ENCODE data around the gene SNAP29. TPM values are rescaled to one million over a fixed set of nuclear protein-coding genes. Genes with fewer than 3 reads are reported as not detected.

The SNAP29 gene
- total RNA-seq, 2 donors from 2014 or later, result 7.6 to 9.6 TPM

DNA sequence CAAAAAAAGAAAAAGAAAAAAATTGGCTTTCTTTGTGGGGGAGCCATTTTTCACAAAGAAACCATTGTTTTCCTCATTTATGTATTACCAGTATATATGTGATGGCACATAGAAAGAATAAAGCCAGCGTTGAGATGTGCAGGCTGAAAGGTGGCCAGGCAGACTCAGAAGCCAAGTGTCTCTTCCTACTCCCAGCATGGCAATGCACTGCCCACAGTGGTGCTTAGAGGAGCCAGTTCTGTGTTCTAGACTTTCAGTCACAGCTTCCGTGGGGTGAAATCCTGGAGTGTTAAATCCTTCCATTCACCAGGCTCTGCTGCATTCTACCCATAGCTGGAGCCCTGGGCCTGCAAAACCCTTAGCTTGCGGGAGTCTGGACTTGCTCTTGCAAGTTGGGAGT is 18.9 kb downstream of the SNAP29 start:
- ATAC-seq, result no peak
- H3K27ac ChIP-seq, result no peak overlapping the region
- H3K27me3 ChIP-seq, result no peaks in the 10 kb centered on the region
- H3K9me3 ChIP-seq, result no peaks in the 10 kb centered on the region
- TF ChIP-seq POLR2A (IDR thresholded peaks at IDR 0.05), result no peak
- TF ChIP-seq, protein P1, sequence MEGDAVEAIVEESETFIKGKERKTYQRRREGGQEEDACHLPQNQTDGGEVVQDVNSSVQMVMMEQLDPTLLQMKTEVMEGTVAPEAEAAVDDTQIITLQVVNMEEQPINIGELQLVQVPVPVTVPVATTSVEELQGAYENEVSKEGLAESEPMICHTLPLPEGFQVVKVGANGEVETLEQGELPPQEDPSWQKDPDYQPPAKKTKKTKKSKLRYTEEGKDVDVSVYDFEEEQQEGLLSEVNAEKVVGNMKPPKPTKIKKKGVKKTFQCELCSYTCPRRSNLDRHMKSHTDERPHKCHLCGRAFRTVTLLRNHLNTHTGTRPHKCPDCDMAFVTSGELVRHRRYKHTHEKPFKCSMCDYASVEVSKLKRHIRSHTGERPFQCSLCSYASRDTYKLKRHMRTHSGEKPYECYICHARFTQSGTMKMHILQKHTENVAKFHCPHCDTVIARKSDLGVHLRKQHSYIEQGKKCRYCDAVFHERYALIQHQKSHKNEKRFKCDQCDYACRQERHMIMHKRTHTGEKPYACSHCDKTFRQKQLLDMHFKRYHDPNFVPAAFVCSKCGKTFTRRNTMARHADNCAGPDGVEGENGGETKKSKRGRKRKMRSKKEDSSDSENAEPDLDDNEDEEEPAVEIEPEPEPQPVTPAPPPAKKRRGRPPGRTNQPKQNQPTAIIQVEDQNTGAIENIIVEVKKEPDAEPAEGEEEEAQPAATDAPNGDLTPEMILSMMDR (IDR thresholded peaks at IDR 0.05), result no peak
- WGBS, 2 donors, result 78 to 100% methylated on average over 2 to 3 of the region's 3 CpGs
- intact Hi-C loops (cut with DNase I), result no loop called here
- DNase-seq, result no peak
- H3K36me3 ChIP-seq (replicated peaks in 1 of 2; ENCODE audit: insufficient read depth in 1 of 2, low read depth in 2 of 2), result peaks cover 0 to 8% of the 10 kb centered on the region in 2 donors
- H3K4me3 ChIP-seq, result no peak overlapping the region
- no peaks in the 10 kb centered on the region for H3K4me1 ChIP-seq

DNA sequence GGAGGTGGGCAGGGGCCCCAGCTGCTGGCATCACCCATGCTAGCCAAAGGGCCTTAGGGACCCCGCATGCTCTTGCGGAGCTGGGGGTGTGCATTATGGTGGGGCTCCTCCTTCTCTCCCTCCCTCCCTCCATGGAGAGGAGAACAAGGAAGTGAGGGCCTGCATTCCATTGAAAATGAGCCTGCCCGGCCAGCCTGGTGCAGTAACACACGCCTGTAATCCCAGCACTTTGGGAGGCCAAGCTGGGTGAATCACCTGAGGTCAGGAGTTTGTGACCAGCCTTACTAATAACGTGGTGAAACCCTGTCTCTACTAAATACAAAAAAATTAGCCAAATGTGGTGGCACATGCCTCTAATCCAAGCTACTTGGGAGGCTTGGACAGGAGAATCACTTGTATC is 22.4 kb downstream of the SNAP29 start:
- Histone ChIP-seq H3K27me3 (no peaks in the 10 kb centered on the region), H3K36me3 (replicated peaks in 1 of 2; ENCODE audit: insufficient read depth in 1 of 2, low read depth in 2 of 2) (peaks cover 0 to 9% of the 10 kb centered on the region in 2 donors), H3K9me3 (no peaks in the 10 kb centered on the region), H3K27ac (peak overlapping the region in 2 of 4 donors; percentile 54 to 61), H3K4me3 (no peak overlapping the region), H3K4me1 (peaks cover 8% of the 10 kb centered on the region)
- DNase-seq (peak in 2 of 4 donors; percentile 18 to 24), ATAC-seq (peak; percentile 36)
- WGBS, 2 donors, result 38 to 79% methylated on average over 3 to 5 of the region's 5 CpGs
- intact Hi-C loops (cut with DNase I), result no loop called here
- TF ChIP-seq POLR2A (IDR thresholded peaks at IDR 0.05), result no peak
- TF ChIP-seq, protein P1 (IDR thresholded peaks at IDR 0.05), result no peak

DNA sequence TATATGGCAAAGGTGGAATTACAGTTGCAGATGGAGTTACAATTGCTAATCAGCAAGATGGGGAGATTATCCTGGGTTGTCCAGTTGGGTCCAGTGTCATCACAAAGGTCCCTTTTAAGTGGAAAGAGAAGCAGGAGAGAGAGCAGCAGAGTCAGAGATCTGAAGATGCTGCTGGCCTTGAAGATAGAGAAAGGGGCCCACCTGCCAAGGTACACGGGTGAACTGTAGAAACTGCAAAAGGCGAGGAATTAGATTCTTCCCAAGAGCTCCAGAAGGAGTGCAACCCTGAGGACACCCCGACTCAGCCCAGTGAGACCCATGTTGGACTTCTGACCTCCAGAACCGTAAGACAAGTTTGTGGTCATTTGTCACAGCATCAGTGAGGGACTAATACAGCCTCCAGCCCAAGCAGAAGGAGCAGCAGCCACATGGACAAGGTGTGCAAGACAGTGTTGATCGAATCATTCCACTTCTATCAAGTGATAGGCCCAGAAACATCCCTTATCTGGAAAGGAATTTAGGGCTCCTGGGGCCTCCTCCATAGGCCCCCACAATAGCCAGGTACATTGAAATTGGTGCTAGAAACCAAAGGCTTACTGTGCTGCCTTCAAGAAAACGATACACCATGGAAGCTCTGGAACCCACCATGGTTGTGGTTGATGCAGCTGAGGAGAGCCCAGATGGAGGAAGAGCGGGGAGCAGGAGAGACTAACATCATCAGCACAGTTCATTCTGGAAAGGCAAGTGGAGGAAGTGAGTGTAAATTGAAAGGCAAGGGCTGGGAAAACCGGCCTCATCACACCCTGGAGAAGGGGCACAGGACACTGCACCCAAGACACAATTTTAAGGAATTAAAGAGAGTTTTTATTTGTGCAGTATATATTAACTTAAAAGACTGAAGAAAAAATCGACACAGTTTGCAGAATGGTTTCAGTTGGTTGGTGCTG is 23.3 kb downstream of the SNAP29 start:
- Histone ChIP-seq H3K4me1 (peaks cover 8% of the 10 kb centered on the region), H3K4me3 (no peak overlapping the region), H3K36me3 (replicated peaks in 1 of 2; ENCODE audit: insufficient read depth in 1 of 2, low read depth in 2 of 2) (peaks cover 0 to 9% of the 10 kb centered on the region in 2 donors), H3K27me3 (no peaks in the 10 kb centered on the region), H3K9me3 (no peaks in the 10 kb centered on the region), H3K27ac (peak overlapping the region in 2 of 4 donors; percentile 54 to 61)
- no peak for ATAC-seq
- TF ChIP-seq, protein P1 (IDR thresholded peaks at IDR 0.05), result no peak
- no peak for TF ChIP-seq POLR2A (IDR thresholded peaks at IDR 0.05)
- WGBS, 2 donors, result 84 to 86% methylated on average over 8 to 9 of the region's 9 CpGs
- intact Hi-C loops (cut with DNase I), result no loop called here
- no peak for DNase-seq

DNA sequence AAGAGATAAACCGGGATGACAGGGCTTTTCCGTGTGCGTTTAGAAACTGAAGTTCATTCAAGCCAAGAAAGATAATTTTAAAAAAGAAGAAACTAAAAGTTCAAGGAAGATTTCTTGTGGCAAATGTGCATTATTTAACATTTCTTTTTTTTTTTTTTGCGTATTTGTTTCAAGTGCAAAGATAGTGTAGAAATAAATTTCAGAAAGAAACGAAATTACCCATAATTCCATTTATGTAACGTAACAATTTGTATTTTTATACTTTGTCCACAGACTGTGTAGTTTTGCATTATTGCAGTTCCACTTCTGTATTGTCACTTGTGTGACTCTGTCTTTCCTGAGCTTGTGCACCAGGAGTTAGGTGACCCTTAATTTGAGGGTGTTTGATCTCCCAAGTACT is 24.0 kb downstream of the SNAP29 start:
- Histone ChIP-seq H3K27me3 (no peaks in the 10 kb centered on the region), H3K4me1 (peaks cover 8% of the 10 kb centered on the region), H3K4me3 (no peak overlapping the region), H3K9me3 (no peaks in the 10 kb centered on the region), H3K27ac (no peak overlapping the region), H3K36me3 (replicated peaks in 1 of 2; ENCODE audit: insufficient read depth in 1 of 2, low read depth in 2 of 2) (peaks cover 0 to 14% of the 10 kb centered on the region in 2 donors)
- DNase-seq (no peak), ATAC-seq (no peak)
- 79 to 84% methylated on average over 6 of the region's 6 CpGs for WGBS, 2 donors
- no peak for TF ChIP-seq POLR2A (IDR thresholded peaks at IDR 0.05)
- TF ChIP-seq, protein P1 (IDR thresholded peaks at IDR 0.05), result no peak
- intact Hi-C loops (cut with DNase I), result no loop called here

Measured in body of pancreas (tissue), 4 donors.